ENCODE results near the gene ROBO1. TPM values are rescaled to one million over a fixed set of nuclear protein-coding genes. Genes with fewer than 3 reads are reported as not detected.

ROBO1 gene
- total RNA-seq, 1 donor from 2014 or later = 7.1 TPM

DNA sequence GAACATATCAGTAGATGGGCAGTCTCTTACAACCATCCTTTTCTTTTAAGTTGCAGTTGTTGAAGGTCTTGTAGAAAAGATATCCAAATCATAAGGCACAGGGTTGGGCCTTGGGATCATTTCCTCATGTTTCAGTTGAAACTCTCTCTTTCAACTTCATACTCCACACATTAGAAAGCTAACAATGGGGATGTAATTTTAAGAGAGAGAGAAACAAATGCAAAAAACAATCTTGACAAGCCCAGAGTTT lies 747.9 kb downstream of the ROBO1 start:
- H3K9me3 ChIP-seq (replicated peaks) = no peaks in the 10 kb centered on the region
- TF ChIP-seq, protein P1, sequence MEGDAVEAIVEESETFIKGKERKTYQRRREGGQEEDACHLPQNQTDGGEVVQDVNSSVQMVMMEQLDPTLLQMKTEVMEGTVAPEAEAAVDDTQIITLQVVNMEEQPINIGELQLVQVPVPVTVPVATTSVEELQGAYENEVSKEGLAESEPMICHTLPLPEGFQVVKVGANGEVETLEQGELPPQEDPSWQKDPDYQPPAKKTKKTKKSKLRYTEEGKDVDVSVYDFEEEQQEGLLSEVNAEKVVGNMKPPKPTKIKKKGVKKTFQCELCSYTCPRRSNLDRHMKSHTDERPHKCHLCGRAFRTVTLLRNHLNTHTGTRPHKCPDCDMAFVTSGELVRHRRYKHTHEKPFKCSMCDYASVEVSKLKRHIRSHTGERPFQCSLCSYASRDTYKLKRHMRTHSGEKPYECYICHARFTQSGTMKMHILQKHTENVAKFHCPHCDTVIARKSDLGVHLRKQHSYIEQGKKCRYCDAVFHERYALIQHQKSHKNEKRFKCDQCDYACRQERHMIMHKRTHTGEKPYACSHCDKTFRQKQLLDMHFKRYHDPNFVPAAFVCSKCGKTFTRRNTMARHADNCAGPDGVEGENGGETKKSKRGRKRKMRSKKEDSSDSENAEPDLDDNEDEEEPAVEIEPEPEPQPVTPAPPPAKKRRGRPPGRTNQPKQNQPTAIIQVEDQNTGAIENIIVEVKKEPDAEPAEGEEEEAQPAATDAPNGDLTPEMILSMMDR (IDR thresholded peaks at IDR 0.05; ENCODE audit: borderline replicate concordance) = no peak
- intact Hi-C loops (cut with micrococcal nuclease) = no loop called here
- no peaks in the 10 kb centered on the region for H3K36me3 ChIP-seq
- no peak for DNase-seq
- H3K27me3 ChIP-seq (ENCODE audit: low read depth) = peaks cover 54% of the 10 kb centered on the region
- H3K27ac ChIP-seq (replicated peaks) = peak overlapping the region; percentile 90
- peak overlapping the region; percentile 87 for H3K4me3 ChIP-seq
- H3K4me1 ChIP-seq = peaks cover 28% of the 10 kb centered on the region

DNA sequence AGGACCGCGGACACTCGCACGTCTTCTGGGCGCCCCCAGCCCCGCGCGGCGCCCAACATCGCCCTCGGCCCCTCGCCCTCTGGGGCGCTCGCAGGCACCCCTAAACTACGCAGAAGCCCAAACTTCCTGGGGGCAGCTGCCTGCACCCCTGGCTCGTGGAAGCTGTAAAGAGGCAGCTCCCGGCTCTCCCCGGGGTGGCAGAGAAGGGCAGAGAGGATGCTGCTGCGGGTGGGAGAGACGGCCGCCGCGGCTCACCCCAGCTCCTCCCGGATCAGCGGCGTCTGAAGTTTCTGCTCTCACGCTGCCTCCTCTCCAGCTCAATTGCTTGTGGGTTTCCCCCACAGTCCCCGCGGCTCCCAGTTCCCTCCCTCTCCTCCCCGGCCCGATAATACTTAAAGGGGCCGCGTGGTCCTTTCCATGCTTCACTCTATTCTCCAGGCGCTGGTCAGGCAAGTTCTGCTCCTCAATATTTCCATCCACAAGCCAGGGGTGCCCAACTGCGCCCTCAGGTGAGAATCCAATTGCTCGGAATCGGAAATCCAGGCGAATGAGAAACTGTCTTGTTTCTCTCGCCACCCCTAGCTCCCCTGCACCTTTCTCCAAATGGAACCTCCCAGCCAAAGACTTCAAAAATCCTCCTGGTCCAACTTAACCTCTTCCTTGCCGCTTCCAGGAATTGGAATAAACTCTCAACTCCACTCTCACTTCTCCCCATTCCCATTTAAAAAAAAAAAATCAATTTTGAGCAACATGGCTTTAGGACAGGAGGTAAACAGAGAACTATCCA lies 748.5 kb downstream of the ROBO1 start:
- Histone ChIP-seq H3K4me3 (peak overlapping the region; percentile 87), H3K27ac (replicated peaks) (peak overlapping the region; percentile 90), H3K9me3 (replicated peaks) (no peaks in the 10 kb centered on the region), H3K27me3 (ENCODE audit: low read depth) (peaks cover 54% of the 10 kb centered on the region), H3K4me1 (peaks cover 29% of the 10 kb centered on the region), H3K36me3 (no peaks in the 10 kb centered on the region)
- TF ChIP-seq, protein P1 (IDR thresholded peaks at IDR 0.05; ENCODE audit: borderline replicate concordance) = no peak
- DNase-seq = peak; percentile 77
- intact Hi-C loops (cut with micrococcal nuclease) = no loop called here

DNA sequence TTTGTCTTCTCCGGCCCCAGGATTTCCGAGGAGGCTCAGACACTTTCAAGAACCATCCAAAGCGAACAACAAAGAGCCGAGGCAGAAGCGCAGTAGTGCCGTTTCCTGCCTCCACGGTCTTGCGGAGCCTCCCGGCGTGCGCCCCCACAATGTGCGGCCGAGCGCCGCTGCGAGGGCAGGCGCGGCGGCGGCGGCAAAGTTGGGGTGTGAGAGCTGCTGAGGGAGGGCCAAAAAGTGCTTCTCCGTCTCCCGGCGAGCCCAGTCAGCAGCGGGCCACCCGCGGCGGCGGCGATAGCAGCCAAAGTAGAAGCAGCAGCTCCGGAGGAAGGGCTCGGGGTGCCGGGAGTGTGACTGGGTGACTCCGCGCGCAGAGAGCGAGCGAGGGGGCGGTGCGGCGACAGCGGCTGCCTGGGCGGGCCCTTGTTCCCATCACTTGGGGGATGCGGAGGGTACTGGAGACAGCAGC lies 749.1 kb downstream of the ROBO1 start:
- intact Hi-C loops (cut with micrococcal nuclease) = no loop called here
- Histone ChIP-seq H3K4me1 (peaks cover 36% of the 10 kb centered on the region), H3K36me3 (no peaks in the 10 kb centered on the region), H3K9me3 (replicated peaks) (no peaks in the 10 kb centered on the region), H3K27me3 (ENCODE audit: low read depth) (peaks cover 54% of the 10 kb centered on the region), H3K27ac (replicated peaks) (peak overlapping the region; percentile 90), H3K4me3 (peak overlapping the region; percentile 87)
- DNase-seq = peak; percentile 56
- TF ChIP-seq, protein P1 (IDR thresholded peaks at IDR 0.05; ENCODE audit: borderline replicate concordance) = no peak

DNA sequence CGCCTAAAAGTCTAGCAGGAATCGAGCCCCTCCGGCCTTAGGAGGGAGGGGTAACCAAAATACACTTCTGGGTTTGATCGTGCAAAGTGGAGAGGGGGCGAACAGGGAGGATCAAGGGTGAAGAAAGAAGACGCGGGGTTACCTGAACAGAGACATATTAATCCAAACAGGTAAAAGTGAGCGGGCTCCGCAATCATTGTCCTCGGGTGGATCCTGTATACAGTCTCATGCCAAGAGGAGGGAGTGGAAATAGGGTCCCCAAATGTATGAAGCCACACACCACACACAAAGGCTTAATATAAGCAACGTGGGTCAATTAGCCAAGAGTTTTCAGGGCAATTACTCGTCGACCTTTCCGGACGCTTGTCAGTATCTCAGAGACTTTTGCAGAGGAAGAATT lies 749.5 kb downstream of the ROBO1 start:
- H3K4me3 ChIP-seq = peak overlapping the region; percentile 87
- no peak for DNase-seq
- H3K4me1 ChIP-seq = peaks cover 38% of the 10 kb centered on the region
- intact Hi-C loops (cut with micrococcal nuclease) = no loop called here
- peak overlapping the region; percentile 90 for H3K27ac ChIP-seq (replicated peaks)
- no peaks in the 10 kb centered on the region for H3K9me3 ChIP-seq (replicated peaks)
- TF ChIP-seq, protein P1 (IDR thresholded peaks at IDR 0.05; ENCODE audit: borderline replicate concordance) = no peak
- H3K36me3 ChIP-seq = no peaks in the 10 kb centered on the region
- H3K27me3 ChIP-seq (ENCODE audit: low read depth) = peaks cover 54% of the 10 kb centered on the region

DNA sequence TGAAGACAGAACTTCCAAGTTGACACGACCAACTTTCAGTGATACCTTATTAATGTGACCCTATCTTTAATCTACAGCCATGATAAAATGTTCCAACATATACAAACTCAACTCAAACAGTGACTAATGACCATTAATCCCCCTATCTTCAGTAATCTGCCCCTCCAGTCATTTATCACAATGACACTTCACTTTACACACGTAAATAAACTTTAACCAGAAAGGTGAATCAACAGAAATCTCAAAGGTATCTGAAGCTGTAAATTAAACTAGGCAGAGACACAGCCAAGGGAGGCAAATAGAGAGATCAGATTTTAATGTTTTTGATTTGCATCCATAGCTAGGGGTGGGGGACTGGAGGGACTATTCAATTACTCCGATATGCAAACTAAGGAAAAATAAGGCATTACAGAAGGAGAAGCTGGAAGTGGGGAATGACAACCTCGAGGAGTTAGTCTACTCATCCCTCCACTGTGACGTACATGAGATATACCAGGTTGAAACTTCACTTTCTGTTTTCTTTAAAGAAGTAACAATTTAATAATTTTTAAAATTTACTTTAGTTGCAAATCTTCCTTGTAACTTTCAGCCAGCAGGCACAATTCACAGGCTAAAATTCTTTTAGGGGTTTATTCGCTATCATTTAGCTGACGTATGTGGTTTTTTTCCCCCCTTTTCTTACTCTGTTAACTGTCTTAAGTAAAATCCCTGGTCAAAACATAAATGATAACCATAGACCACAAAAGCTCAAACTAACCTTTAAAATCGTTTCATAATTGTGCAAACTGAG lies 751.0 kb downstream of the ROBO1 start:
- DNase-seq = no peak
- Histone ChIP-seq H3K27me3 (ENCODE audit: low read depth) (peaks cover 48% of the 10 kb centered on the region), H3K4me3 (peak overlapping the region; percentile 87), H3K9me3 (replicated peaks) (no peaks in the 10 kb centered on the region), H3K36me3 (no peaks in the 10 kb centered on the region), H3K4me1 (peaks cover 38% of the 10 kb centered on the region), H3K27ac (replicated peaks) (peak overlapping the region; percentile 44)
- intact Hi-C loops (cut with micrococcal nuclease) = no loop called here
- TF ChIP-seq, protein P1 (IDR thresholded peaks at IDR 0.05; ENCODE audit: borderline replicate concordance) = no peak

All from left ventricle myocardium inferior (tissue), 1 donor.